GM19438 (cell line): ENCODE data around the gene TMCC3.

Experiments
- ATAC-seq: cut with Tn5 transposase; IDR thresholded peaks from one replicate; pipeline ENCODE4 v1.9.1; 2021; ENCODE audit warnings: low read depth; ENCODE audit not compliant: unreplicated experiment

Gene TMCC3

GRCh38 chr12:94637390-94638113 lies 12.8 kb downstream of the TMCC3 start:
- no peak for ATAC-seq

- ATAC-seq = no peak
These were observed 13.8 kb downstream of the TMCC3 start for GRCh38 chr12:94636462-94637085.

GRCh38 chr12:94634717-94635116 lies 15.6 kb downstream of the TMCC3 start:
- no peak for ATAC-seq

- ATAC-seq = no peak
These were observed 17.0 kb downstream of the TMCC3 start for GRCh38 chr12:94633401-94633800.

- ATAC-seq = no peak
These were observed 19.3 kb downstream of the TMCC3 start for GRCh38 chr12:94631058-94631457.

- no peak for ATAC-seq
These were observed 21.4 kb downstream of the TMCC3 start for GRCh38 chr12:94628819-94629472.

GRCh38 chr12:94628369-94628768 lies 22.0 kb downstream of the TMCC3 start:
- ATAC-seq = no peak

- ATAC-seq = no peak
These were observed 24.8 kb downstream of the TMCC3 start for GRCh38 chr12:94625531-94625930.

GRCh38 chr12:94623161-94623920 lies 27.0 kb downstream of the TMCC3 start:
- no peak for ATAC-seq

- no peak for ATAC-seq
These were observed 27.9 kb downstream of the TMCC3 start for GRCh38 chr12:94622475-94622874.

- ATAC-seq = peak; percentile 91
These were observed 28.5 kb downstream of the TMCC3 start for GRCh38 chr12:94621662-94622359.

GRCh38 chr12:94620621-94621020 lies 29.7 kb downstream of the TMCC3 start:
- no peak for ATAC-seq

- no peak for ATAC-seq
These were observed 31.2 kb downstream of the TMCC3 start for GRCh38 chr12:94618995-94619695.

GRCh38 chr12:94617101-94617500 lies 33.3 kb downstream of the TMCC3 start:
- no peak for ATAC-seq

- ATAC-seq = no peak
These were observed 34.1 kb downstream of the TMCC3 start for GRCh38 chr12:94616203-94616729.

GRCh38 chr12:94615260-94616181 lies 34.8 kb downstream of the TMCC3 start:
- no peak for ATAC-seq

GRCh38 chr12:94614288-94614721 lies 36.1 kb downstream of the TMCC3 start:
- ATAC-seq = no peak

GRCh38 chr12:94609917-94610443 lies 40.4 kb downstream of the TMCC3 start:
- no peak for ATAC-seq
